Naive B cell (primary cell): ENCODE measurements around the gene MEGF6. TPM values are rescaled to one million over a fixed set of nuclear protein-coding genes. Genes with fewer than 3 reads are reported as not detected.

Experiments used
- ATAC-seq, 2 donors: fragments of 150-1000 bp; cut with Tn5 transposase; 2 replicates each; pipeline ENCODE4 v1.10.0; 2021; ENCODE audit warnings: low read depth in 2 of 2, mild to moderate bottlenecking in 2 of 2, moderate library complexity in 2 of 2
- DNase-seq: peaks from one replicate; pipeline ENCODE4 v3.0.0; 2022
- H3K27ac Mint-ChIP-seq, 6 donors: one replicate each; pipeline ENCODE4 v1.8.0; 2020 to 2022; ENCODE audit warnings: mild to moderate bottlenecking in 6 of 6, mixed read lengths in 6 of 6, moderate library complexity in 5 of 6, inconsistent platforms in 2 of 6
- H3K27me3 Mint-ChIP-seq, 3 donors: one replicate each; pipeline ENCODE4 v1.8.0; 2021 to 2022; ENCODE audit warnings: mixed read lengths in 3 of 3, mild to moderate bottlenecking in 1 of 3
- H3K36me3 Mint-ChIP-seq, 2 donors: one replicate each; pipeline ENCODE4 v1.8.0; 2020 to 2022; ENCODE audit warnings: mixed read lengths in 2 of 2, inconsistent platforms in 1 of 2, mild to moderate bottlenecking in 1 of 2
- H3K4me1 Mint-ChIP-seq, 3 donors: one replicate each; pipeline ENCODE4 v1.8.0; 2020 to 2022; ENCODE audit warnings: mixed read lengths in 3 of 3, inconsistent platforms in 1 of 3, mild to moderate bottlenecking in 1 of 3, moderate library complexity in 1 of 3
- H3K4me3 Mint-ChIP-seq, 8 donors: one replicate each; pipeline ENCODE4 v1.8.0; 2020 to 2022; ENCODE audit warnings: mild to moderate bottlenecking in 8 of 8, mixed read lengths in 8 of 8, moderate library complexity in 8 of 8, inconsistent platforms in 2 of 8
- H3K9me3 Mint-ChIP-seq, 7 donors: one replicate each; pipeline ENCODE4 v1.8.0; 2020 to 2022; ENCODE audit warnings: mixed read lengths in 7 of 7, mild to moderate bottlenecking in 5 of 7, inconsistent platforms in 2 of 7, moderate library complexity in 1 of 7
- polyA plus RNA-seq, 6 donors: library from polyadenylated mRNA; unstranded; fragments of 300-500 nt; fragmentation: Illumina TruSeq; gene quantifications; one replicate each; pipeline ENCODE4 v1.2.3, GENCODE V29; 2021; ENCODE audit warnings: low read depth in 6 of 6

Gene MEGF6
- polyA plus RNA-seq, 6 donors from 2014 or later, result 3.1 to 8.8 (median 4.3) TPM; not detected in 1

- Mint-ChIP-seq H3K36me3 (no peaks in the 10 kb centered on the region), H3K4me1 (no peaks in the 10 kb centered on the region), H3K9me3 (no peaks in the 10 kb centered on the region), H3K27ac (no peak overlapping the region), H3K4me3 (no peak overlapping the region), H3K27me3 (no peaks in the 10 kb centered on the region)
- DNase-seq (no peak), ATAC-seq (no peak)
Measured at GRCh38 chr1:3518756-3519155, 92.6 kb downstream of the MEGF6 start.

- Mint-ChIP-seq H3K4me1 (no peaks in the 10 kb centered on the region), H3K27me3 (no peaks in the 10 kb centered on the region), H3K9me3 (no peaks in the 10 kb centered on the region), H3K27ac (no peak overlapping the region), H3K4me3 (no peak overlapping the region), H3K36me3 (no peaks in the 10 kb centered on the region)
- ATAC-seq (no peak), DNase-seq (no peak)
Measured at GRCh38 chr1:3518256-3518655, 93.1 kb downstream of the MEGF6 start.

- H3K4me1 Mint-ChIP-seq, result peaks cover 0 to 4% (median 0%) of the 10 kb centered on the region in 3 donors
Measured at GRCh38 chr1:3516911-3517675, 94.2 kb downstream of the MEGF6 start.

GRCh38 chr1:3516481-3516869, 94.8 kb downstream of the MEGF6 start:
- no peaks in the 10 kb centered on the region for H3K9me3 Mint-ChIP-seq
- H3K27ac Mint-ChIP-seq, result no peak overlapping the region

More at GRCh38 chr1:3516911-3517675, 94.2 kb downstream of the MEGF6 start:
- Mint-ChIP-seq H3K27me3 (no peaks in the 10 kb centered on the region), H3K9me3 (no peaks in the 10 kb centered on the region), H3K36me3 (no peaks in the 10 kb centered on the region), H3K4me3 (no peak overlapping the region), H3K27ac (no peak overlapping the region)
- DNase-seq (no peak), ATAC-seq (no peak)

GRCh38 chr1:3515774-3516480, 95.4 kb downstream of the MEGF6 start:
- H3K4me1 Mint-ChIP-seq, result peaks cover 0 to 6% (median under 1%) of the 10 kb centered on the region in 3 donors
- no peaks in the 10 kb centered on the region for H3K36me3 Mint-ChIP-seq
- ATAC-seq, result no peak
- no peak overlapping the region for H3K4me3 Mint-ChIP-seq
- H3K27me3 Mint-ChIP-seq, result no peaks in the 10 kb centered on the region
- no peaks in the 10 kb centered on the region for H3K9me3 Mint-ChIP-seq
- H3K27ac Mint-ChIP-seq, result no peak overlapping the region
- DNase-seq, result no peak

More at GRCh38 chr1:3516481-3516869, 94.8 kb downstream of the MEGF6 start:
- DNase-seq (no peak), ATAC-seq (no peak)
- Mint-ChIP-seq H3K36me3 (no peaks in the 10 kb centered on the region), H3K4me1 (peaks cover 0 to 4% (median 0%) of the 10 kb centered on the region in 3 donors), H3K27me3 (no peaks in the 10 kb centered on the region), H3K4me3 (no peak overlapping the region)

GRCh38 chr1:3515272-3515671, 96.0 kb downstream of the MEGF6 start:
- peaks cover 0 to 8% (median 2%) of the 10 kb centered on the region in 3 donors for H3K4me1 Mint-ChIP-seq
- ATAC-seq, result no peak
- no peaks in the 10 kb centered on the region for H3K9me3 Mint-ChIP-seq
- H3K36me3 Mint-ChIP-seq, result no peaks in the 10 kb centered on the region
- DNase-seq, result no peak
- no peaks in the 10 kb centered on the region for H3K27me3 Mint-ChIP-seq
- no peak overlapping the region for H3K4me3 Mint-ChIP-seq
- H3K27ac Mint-ChIP-seq, result no peak overlapping the region

GRCh38 chr1:3514404-3514803, 96.9 kb downstream of the MEGF6 start:
- peaks cover 0 to 8% (median 2%) of the 10 kb centered on the region in 3 donors for H3K4me1 Mint-ChIP-seq
- no peaks in the 10 kb centered on the region for H3K36me3 Mint-ChIP-seq
- no peaks in the 10 kb centered on the region for H3K27me3 Mint-ChIP-seq
- H3K9me3 Mint-ChIP-seq, result no peaks in the 10 kb centered on the region
- ATAC-seq (no peak), DNase-seq (no peak)
- no peak overlapping the region for H3K4me3 Mint-ChIP-seq
- no peak overlapping the region for H3K27ac Mint-ChIP-seq

- DNase-seq (no peak), ATAC-seq (no peak)
- H3K4me1 Mint-ChIP-seq, result peaks cover 0 to 8% (median 2%) of the 10 kb centered on the region in 3 donors
- no peaks in the 10 kb centered on the region for H3K9me3 Mint-ChIP-seq
- H3K27me3 Mint-ChIP-seq, result no peaks in the 10 kb centered on the region
- H3K27ac Mint-ChIP-seq, result no peak overlapping the region
- no peak overlapping the region for H3K4me3 Mint-ChIP-seq
- no peaks in the 10 kb centered on the region for H3K36me3 Mint-ChIP-seq
Measured at GRCh38 chr1:3511856-3512255, 99.5 kb downstream of the MEGF6 start.

- DNase-seq (no peak), ATAC-seq (no peak)
- no peak overlapping the region for H3K4me3 Mint-ChIP-seq
- H3K36me3 Mint-ChIP-seq, result no peaks in the 10 kb centered on the region
- H3K27ac Mint-ChIP-seq, result no peak overlapping the region
- peaks cover 0 to 8% (median 2%) of the 10 kb centered on the region in 3 donors for H3K4me1 Mint-ChIP-seq
- H3K9me3 Mint-ChIP-seq, result no peaks in the 10 kb centered on the region
- H3K27me3 Mint-ChIP-seq, result no peaks in the 10 kb centered on the region
Measured at GRCh38 chr1:3511306-3511705, 100.0 kb downstream of the MEGF6 start.

- H3K4me1 Mint-ChIP-seq, result peaks cover 0 to 8% (median 2%) of the 10 kb centered on the region in 3 donors
- H3K9me3 Mint-ChIP-seq, result no peaks in the 10 kb centered on the region
- no peak overlapping the region for H3K4me3 Mint-ChIP-seq
- no peak overlapping the region for H3K27ac Mint-ChIP-seq
- no peaks in the 10 kb centered on the region for H3K27me3 Mint-ChIP-seq
- DNase-seq (no peak), ATAC-seq (no peak)
- H3K36me3 Mint-ChIP-seq, result no peaks in the 10 kb centered on the region
Measured at GRCh38 chr1:3510956-3511250, 100.4 kb downstream of the MEGF6 start.

GRCh38 chr1:3510136-3510955, 101.0 kb downstream of the MEGF6 start:
- no peak for ATAC-seq
- Mint-ChIP-seq H3K27me3 (no peaks in the 10 kb centered on the region), H3K36me3 (no peaks in the 10 kb centered on the region), H3K4me3 (no peak overlapping the region), H3K9me3 (no peaks in the 10 kb centered on the region), H3K27ac (no peak overlapping the region), H3K4me1 (peaks cover 0 to 8% (median 2%) of the 10 kb centered on the region in 3 donors)
- DNase-seq, result no peak

GRCh38 chr1:3509721-3510120, 101.6 kb downstream of the MEGF6 start:
- no peak overlapping the region for H3K27ac Mint-ChIP-seq
- DNase-seq (no peak), ATAC-seq (no peak)
- H3K4me3 Mint-ChIP-seq, result no peak overlapping the region
- peaks cover 0 to 8% (median 2%) of the 10 kb centered on the region in 3 donors for H3K4me1 Mint-ChIP-seq
- H3K9me3 Mint-ChIP-seq, result no peaks in the 10 kb centered on the region
- no peaks in the 10 kb centered on the region for H3K36me3 Mint-ChIP-seq
- no peaks in the 10 kb centered on the region for H3K27me3 Mint-ChIP-seq

GRCh38 chr1:3508757-3509415, 102.4 kb downstream of the MEGF6 start:
- no peaks in the 10 kb centered on the region for H3K27me3 Mint-ChIP-seq

More at GRCh38 chr1:3508757-3509415, 102.4 kb downstream of the MEGF6 start:
- no peaks in the 10 kb centered on the region for H3K36me3 Mint-ChIP-seq
- peaks cover 0 to 8% (median 2%) of the 10 kb centered on the region in 3 donors for H3K4me1 Mint-ChIP-seq
- H3K4me3 Mint-ChIP-seq, result no peak overlapping the region
- no peak overlapping the region for H3K27ac Mint-ChIP-seq
- DNase-seq, result no peak
- no peaks in the 10 kb centered on the region for H3K9me3 Mint-ChIP-seq
- ATAC-seq, result no peak
